Common myeloid progenitor, CD34-positive (primary cell): ENCODE data around the gene AQP1.

Experiments
- CTCF ChIA-PET: fragments of 350-600 bp; sonication (Branson Sonifier 250); formaldehyde crosslinking; loops from one replicate; lab custom pipeline; 2021; ENCODE audit warnings: antibody characterized with exemption; lab: Charles Lee
- POLR2A ChIA-PET: fragments of 350-600 bp; sonication (Branson Sonifier 250); formaldehyde crosslinking; loops from one replicate; lab custom pipeline; 2021; ENCODE audit warnings: antibody characterized with exemption; lab: Charles Lee
- DNase-seq, 3 donors: peaks; one replicate each; pipeline versions ENCODE4 v3.0.0 to v3.0.0-alpha.2; 2013
- H3K27ac ChIP-seq, 2 experiments: 1 replicate in 1 of 2; 2 replicates in 1 of 2; pipeline ENCODE4 v1.7.0; 2013; ENCODE audit warnings: inconsistent platforms in 2 of 2, low read length in 2 of 2, mild to moderate bottlenecking in 2 of 2, low read depth in 1 of 2, moderate library complexity in 1 of 2; ENCODE audit not compliant: severe bottlenecking in 2 of 2, insufficient read depth in 1 of 2, poor library complexity in 1 of 2
- H3K27me3 ChIP-seq, 5 experiments: replicated peaks in 2 of 5; 1 replicate in 3 of 5; 2 replicates in 2 of 5; pipeline versions ENCODE4 v1.6.1 to v1.7.0; 2013; ENCODE audit warnings: low read length in 4 of 5, mild to moderate bottlenecking in 2 of 5, moderate library complexity in 2 of 5, inconsistent platforms in 1 of 5; ENCODE audit not compliant: insufficient read depth in 5 of 5, control insufficient read depth in 4 of 5
- H3K36me3 ChIP-seq, 4 experiments: 1 replicate in 2 of 4; 2 replicates in 2 of 4; pipeline versions ENCODE4 v1.6.1 to v1.7.0; 2013; ENCODE audit warnings: low read length in 3 of 4, control low read depth in 1 of 4, mild to moderate bottlenecking in 1 of 4; ENCODE audit not compliant: control insufficient read depth in 4 of 4, insufficient read depth in 4 of 4
- H3K4me1 ChIP-seq, 4 experiments: 1 replicate in 3 of 4; 2 replicates in 1 of 4; pipeline versions ENCODE4 v1.6.1 to v1.7.1; 2013; ENCODE audit warnings: low read length in 3 of 4, mild to moderate bottlenecking in 3 of 4, control low read depth in 1 of 4, inconsistent platforms in 1 of 4, moderate library complexity in 1 of 4; ENCODE audit not compliant: control insufficient read depth in 4 of 4, insufficient read depth in 4 of 4; ENCODE audit errors: control extremely low read depth in 1 of 4
- H3K4me3 ChIP-seq, 7 experiments: 1 replicate in 4 of 7; 2 replicates in 3 of 7; pipeline versions ENCODE4 v1.5.1 to v1.7.0; 2013; ENCODE audit warnings: mild to moderate bottlenecking in 7 of 7, low read length in 6 of 7, moderate library complexity in 6 of 7, inconsistent platforms in 2 of 7, low read depth in 2 of 7, control low read depth in 1 of 7; ENCODE audit not compliant: insufficient read depth in 4 of 7, control insufficient read depth in 1 of 7; ENCODE audit errors: extremely low read depth in 1 of 7
- H3K9me3 ChIP-seq, 5 experiments: 1 replicate in 4 of 5; 2 replicates in 1 of 5; pipeline versions ENCODE4 v1.6.1 to v1.7.1; 2013; ENCODE audit warnings: low read length in 4 of 5, mild to moderate bottlenecking in 2 of 5, inconsistent platforms in 1 of 5, low read depth in 1 of 5, moderate library complexity in 1 of 5; ENCODE audit not compliant: control insufficient read depth in 4 of 5, insufficient read depth in 2 of 5; ENCODE audit errors: control extremely low read depth in 1 of 5
- WGBS: methylation state at CpG from one replicate; pipeline ENCODE4 v1.1.5; 2013; ENCODE audit not compliant: insufficient coverage; 5-methylcytosine and 5-hydroxymethylcytosine counted together

Gene AQP1

DNA sequence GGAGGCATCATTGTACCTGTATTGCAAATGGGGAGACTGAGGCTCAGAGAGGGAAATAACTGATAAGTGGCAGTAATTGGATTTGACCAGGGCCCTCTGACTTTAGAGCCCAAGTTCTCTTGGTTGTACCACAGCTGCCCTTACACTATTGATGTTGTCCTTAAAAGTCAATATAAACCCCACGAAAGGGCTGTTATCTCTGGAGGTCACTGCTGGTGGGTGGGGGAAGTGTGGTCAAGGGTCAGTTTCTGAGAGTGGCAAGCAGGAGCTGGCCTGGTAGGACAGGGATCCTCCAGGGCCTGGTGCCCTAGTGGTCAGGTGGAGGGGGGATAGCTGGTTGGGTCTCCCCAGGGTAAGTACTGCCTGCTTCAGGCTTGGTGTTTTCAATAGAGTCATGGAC is 44.2 kb upstream of the AQP1 start:
- H3K27me3 ChIP-seq: no peaks in the 10 kb centered on the region
- WGBS: no CpG with 5 or more reads among the region's 1 CpG
- H3K9me3 ChIP-seq: no peaks in the 10 kb centered on the region
- H3K4me1 ChIP-seq: no peaks in the 10 kb centered on the region
- no peaks in the 10 kb centered on the region for H3K36me3 ChIP-seq
- ChIA-PET POLR2A (no interaction called here), CTCF (no interaction called here)
- no peak for DNase-seq
- no peak overlapping the region for H3K4me3 ChIP-seq
- no peak overlapping the region for H3K27ac ChIP-seq

DNA sequence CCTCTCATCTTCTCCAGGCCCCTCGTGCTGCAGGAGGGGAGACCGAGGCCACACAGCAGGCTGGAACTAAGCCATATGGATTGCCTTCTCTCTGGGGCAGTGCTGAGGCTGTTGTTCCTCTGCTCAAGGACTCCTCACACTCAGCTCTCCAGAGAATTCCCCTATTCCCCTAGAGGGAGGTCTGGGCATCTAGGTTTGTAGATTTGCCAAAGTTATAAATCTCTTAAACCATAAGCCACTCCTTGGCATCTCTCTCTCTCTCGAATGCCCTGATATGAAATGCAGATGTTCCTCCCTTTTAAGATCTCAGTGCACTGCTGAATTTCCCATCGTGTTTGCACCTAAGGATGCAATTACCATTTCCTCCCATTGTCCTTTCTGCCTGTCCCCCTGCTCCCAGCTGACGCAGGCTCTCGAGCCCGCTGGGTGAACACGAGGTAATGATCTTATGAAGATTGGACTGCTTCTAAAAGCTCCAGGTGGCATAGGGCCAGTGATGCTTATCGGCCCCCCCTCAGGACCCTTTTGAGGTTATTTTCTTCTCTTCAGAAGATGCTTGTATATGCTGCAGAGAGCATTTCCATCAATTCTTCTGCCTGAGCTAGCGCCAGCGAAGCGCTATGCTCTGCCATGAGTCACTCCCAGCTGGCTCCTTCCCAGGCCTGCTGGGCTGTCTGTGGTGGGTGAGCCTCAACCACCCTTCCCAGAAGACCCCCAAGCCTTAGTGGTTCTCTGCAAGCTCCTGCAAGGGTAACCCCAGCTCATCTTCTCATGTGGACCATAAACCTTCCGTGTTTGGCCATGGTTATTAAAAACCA is 41.6 kb upstream of the AQP1 start:
- ChIA-PET CTCF (no interaction called here), POLR2A (no interaction called here)
- Histone ChIP-seq H3K27me3 (no peaks in the 10 kb centered on the region), H3K27ac (no peak overlapping the region), H3K9me3 (peaks cover 0 to 2% (median 1%) of the 10 kb centered on the region in 5 experiments), H3K4me1 (no peaks in the 10 kb centered on the region), H3K36me3 (peaks cover 0 to under 1% (median 0%) of the 10 kb centered on the region in 4 experiments), H3K4me3 (no peak overlapping the region)
- no peak for DNase-seq
- WGBS: 85% methylated on average over 11 of the region's 13 CpGs

DNA sequence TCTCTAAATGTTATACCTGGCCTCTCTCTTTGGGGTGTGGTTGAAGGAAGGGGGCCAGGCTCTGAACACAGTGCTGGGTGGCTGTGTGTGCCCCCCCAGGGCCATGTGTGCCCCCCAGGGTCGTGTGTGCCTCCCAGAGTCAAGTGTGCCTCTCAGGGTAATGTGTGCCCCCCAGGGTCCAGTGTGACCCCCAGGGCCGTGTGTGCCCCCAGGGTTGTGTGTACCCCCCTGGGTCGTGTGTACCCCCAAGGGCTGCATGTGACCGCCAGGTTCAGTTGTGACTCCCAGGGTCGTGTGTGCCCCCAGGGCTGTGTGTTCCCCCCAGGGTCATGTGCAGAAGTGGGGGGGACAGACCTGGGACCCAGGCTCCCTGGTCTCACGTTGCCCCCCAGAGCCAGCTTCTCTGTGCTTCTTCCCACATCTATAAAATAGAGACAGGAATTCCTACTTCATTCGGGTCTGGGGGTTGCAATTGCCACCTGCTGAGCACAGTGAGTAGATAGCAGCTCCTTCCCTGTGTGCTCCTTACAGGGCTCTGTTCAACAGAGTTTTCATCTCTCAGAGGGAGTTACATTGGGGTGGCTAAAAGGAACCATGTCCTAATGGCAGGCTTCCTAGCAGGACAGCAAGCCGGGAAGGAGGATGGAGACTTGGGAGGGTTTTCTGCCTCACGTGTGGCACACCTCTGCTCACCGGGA is 40.7 kb upstream of the AQP1 start:
- WGBS: 93% methylated on average over 6 of the region's 10 CpGs
- DNase-seq: no peak
- ChIA-PET CTCF (no interaction called here), POLR2A (no interaction called here)
- H3K9me3 ChIP-seq: peaks cover 0 to 3% (median 2%) of the 10 kb centered on the region in 5 experiments
- H3K27ac ChIP-seq: no peak overlapping the region
- no peaks in the 10 kb centered on the region for H3K27me3 ChIP-seq
- H3K4me3 ChIP-seq: no peak overlapping the region
- H3K36me3 ChIP-seq: peaks cover 0 to 6% (median 0%) of the 10 kb centered on the region in 4 experiments
- H3K4me1 ChIP-seq: no peaks in the 10 kb centered on the region

DNA sequence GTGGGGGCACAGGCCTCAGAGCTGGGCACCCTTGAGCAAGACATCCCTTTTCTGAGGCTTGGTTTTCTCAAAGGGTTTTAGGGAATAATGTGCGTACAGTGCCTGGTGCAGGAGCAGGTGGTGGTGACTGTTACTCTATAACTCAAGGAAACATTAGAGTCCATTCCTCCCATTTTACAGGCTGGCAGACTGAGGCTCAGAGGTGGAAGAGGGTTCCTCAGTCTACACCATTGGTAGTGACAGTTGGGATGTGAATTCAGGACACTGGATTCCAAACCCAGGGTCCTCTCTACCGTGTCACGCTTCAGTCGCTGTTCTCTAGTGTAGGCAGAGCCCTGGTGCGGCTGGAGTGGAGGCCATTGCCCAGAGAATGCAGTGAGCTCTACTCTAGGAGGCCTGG is 40.0 kb upstream of the AQP1 start:
- Histone ChIP-seq H3K9me3 (peaks cover 0 to 3% (median 2%) of the 10 kb centered on the region in 5 experiments), H3K36me3 (peaks cover 0 to 6% (median 0%) of the 10 kb centered on the region in 4 experiments), H3K27me3 (no peaks in the 10 kb centered on the region), H3K27ac (no peak overlapping the region), H3K4me1 (no peaks in the 10 kb centered on the region), H3K4me3 (no peak overlapping the region)
- ChIA-PET CTCF (no interaction called here), POLR2A (no interaction called here)
- WGBS: 98% methylated on average over 4 of the region's 5 CpGs
- DNase-seq: no peak

DNA sequence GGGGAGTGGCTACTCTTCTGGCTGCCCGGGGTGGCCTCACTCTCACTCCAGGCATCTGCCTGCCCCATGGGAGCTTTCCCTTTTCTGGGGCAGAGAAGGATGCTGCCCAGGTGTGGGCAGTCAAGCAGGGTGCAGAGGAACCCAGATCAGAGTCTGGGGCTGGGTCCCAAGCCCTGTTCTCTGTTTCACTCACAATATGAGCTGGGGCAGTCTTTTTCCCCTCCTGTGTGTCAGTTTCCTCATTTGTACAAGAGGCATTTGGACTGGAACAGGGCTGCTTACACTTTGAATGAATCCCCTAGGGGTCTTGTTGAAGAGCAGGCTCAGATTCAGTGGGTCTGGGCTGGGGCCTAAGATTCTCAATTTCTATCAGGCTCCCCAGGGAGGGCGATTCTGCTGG is 38.4 kb upstream of the AQP1 start:
- H3K9me3 ChIP-seq: peaks cover 0 to 3% (median 2%) of the 10 kb centered on the region in 5 experiments
- ChIA-PET CTCF (no interaction called here), POLR2A (no interaction called here)
- H3K4me1 ChIP-seq: no peaks in the 10 kb centered on the region
- no peak overlapping the region for H3K4me3 ChIP-seq
- no peak overlapping the region for H3K27ac ChIP-seq
- no peak for DNase-seq
- 94% methylated on average over 2 of the region's 2 CpGs for WGBS
- no peaks in the 10 kb centered on the region for H3K27me3 ChIP-seq
- H3K36me3 ChIP-seq: peaks cover 0 to 6% (median 0%) of the 10 kb centered on the region in 4 experiments

DNA sequence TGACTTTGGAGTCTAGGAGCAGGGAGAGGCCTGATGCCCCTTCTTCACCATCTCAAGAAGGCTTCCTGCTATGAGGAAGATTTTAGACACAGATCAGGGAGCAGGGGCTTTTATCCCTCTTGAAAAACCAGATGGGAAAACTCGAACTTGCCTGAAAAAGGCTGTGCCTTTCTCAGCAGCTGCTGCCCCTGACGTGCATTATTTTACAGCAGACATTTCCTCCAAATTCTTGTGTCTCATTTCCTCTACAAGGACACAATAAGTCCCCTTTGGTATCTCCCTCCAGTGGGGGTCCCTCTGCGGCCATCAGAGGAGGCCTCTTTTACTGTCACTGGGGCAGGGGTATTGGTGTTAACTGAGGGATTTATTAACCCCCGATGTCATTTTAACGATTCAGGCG is 38.0 kb upstream of the AQP1 start:
- Histone ChIP-seq H3K36me3 (peaks cover 0 to 6% (median 0%) of the 10 kb centered on the region in 4 experiments), H3K27ac (no peak overlapping the region), H3K27me3 (no peaks in the 10 kb centered on the region), H3K9me3 (peaks cover 0 to 3% (median 2%) of the 10 kb centered on the region in 5 experiments), H3K4me1 (no peaks in the 10 kb centered on the region), H3K4me3 (no peak overlapping the region)
- 97% methylated on average over 4 of the region's 6 CpGs for WGBS
- CTCF ChIA-PET: no interaction called here
- POLR2A ChIA-PET: no interaction called here
- DNase-seq: no peak
